AG09309 (cell line): ENCODE results near the gene SH3RF2.
"Not testable (repeated sequence)": the region's sequence is repeated elsewhere in the genome, so short reads cannot be mapped to it uniquely, and the experiment has no call there.

Experiments used
- DNase-seq: peaks from one replicate; pipeline ENCODE4 v3.0.0-alpha.2; 2010; ENCODE audit warnings: low read depth
- H3K4me3 ChIP-seq: 2 replicates; pipeline ENCODE4 v1.5.1; 2011; ENCODE audit warnings: mild to moderate bottlenecking, low read depth, low read length, moderate library complexity; ENCODE audit not compliant: control insufficient read depth
- CTCF ChIP-seq: IDR thresholded peaks from 2 replicates; pipeline ENCODE4 v1.5.1; 2011; ENCODE audit warnings: mild to moderate bottlenecking, low read depth, low read length, inconsistent platforms; ENCODE audit not compliant: insufficient read depth, control insufficient read depth; ENCODE audit errors: missing control alignments

SH3RF2 gene

GRCh38 chr5:146005723-146006122 is 69.3 kb downstream of the SH3RF2 start:
- DNase-seq = no peak
- TF ChIP-seq CTCF = no peak
- H3K4me3 ChIP-seq = no peak overlapping the region

- no peak for DNase-seq
- H3K4me3 ChIP-seq = no peak overlapping the region
- no peak for TF ChIP-seq CTCF
These were observed 70.3 kb downstream of the SH3RF2 start for GRCh38 chr5:146006470-146007190.

- H3K4me3 ChIP-seq = no peak overlapping the region
- no peak for TF ChIP-seq CTCF
- no peak for DNase-seq
These were observed 70.9 kb downstream of the SH3RF2 start for GRCh38 chr5:146007270-146007669.

- DNase-seq = no peak
- TF ChIP-seq CTCF = no peak
- no peak overlapping the region for H3K4me3 ChIP-seq
These were observed 71.6 kb downstream of the SH3RF2 start for GRCh38 chr5:146007989-146008388.

- TF ChIP-seq CTCF = no peak
- DNase-seq = no peak
- no peak overlapping the region for H3K4me3 ChIP-seq
These were observed 72.6 kb downstream of the SH3RF2 start for GRCh38 chr5:146009020-146009419.

GRCh38 chr5:146010447-146010846 is 74.1 kb downstream of the SH3RF2 start:
- DNase-seq, H3K4me3 ChIP-seq: not testable (repeated sequence)

GRCh38 chr5:146013761-146014160 is 77.4 kb downstream of the SH3RF2 start:
- TF ChIP-seq CTCF = no peak
- no peak for DNase-seq
- H3K4me3 ChIP-seq = no peak overlapping the region
